HG03442 (cell line): ENCODE measurements around the gene SENP8.

Experiments used
- ATAC-seq: cut with Tn5 transposase; IDR thresholded peaks from one replicate; pipeline ENCODE4 v1.9.1; 2021; ENCODE audit warnings: mild to moderate bottlenecking, moderate library complexity; ENCODE audit not compliant: unreplicated experiment

SENP8 gene

DNA sequence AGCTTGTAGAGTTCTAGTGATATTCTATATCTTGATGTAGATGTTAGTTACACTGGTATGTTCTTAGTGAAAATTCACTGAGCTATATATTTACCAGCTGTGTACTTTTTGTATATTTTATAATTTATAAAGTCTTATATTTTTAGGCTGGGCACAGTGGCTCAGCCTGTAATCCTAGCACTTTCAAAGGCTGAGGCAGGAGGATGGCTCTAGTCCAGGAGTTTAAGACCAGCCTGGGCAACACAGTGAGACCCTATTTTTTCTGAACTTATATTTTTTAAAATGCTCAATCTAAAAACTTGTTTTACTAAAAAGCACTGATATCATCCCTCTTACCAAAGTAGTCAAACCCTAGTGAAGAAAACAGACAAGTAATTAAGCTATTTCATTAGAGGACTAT lies 5.4 kb upstream of the SENP8 start:
- ATAC-seq, result no peak

DNA sequence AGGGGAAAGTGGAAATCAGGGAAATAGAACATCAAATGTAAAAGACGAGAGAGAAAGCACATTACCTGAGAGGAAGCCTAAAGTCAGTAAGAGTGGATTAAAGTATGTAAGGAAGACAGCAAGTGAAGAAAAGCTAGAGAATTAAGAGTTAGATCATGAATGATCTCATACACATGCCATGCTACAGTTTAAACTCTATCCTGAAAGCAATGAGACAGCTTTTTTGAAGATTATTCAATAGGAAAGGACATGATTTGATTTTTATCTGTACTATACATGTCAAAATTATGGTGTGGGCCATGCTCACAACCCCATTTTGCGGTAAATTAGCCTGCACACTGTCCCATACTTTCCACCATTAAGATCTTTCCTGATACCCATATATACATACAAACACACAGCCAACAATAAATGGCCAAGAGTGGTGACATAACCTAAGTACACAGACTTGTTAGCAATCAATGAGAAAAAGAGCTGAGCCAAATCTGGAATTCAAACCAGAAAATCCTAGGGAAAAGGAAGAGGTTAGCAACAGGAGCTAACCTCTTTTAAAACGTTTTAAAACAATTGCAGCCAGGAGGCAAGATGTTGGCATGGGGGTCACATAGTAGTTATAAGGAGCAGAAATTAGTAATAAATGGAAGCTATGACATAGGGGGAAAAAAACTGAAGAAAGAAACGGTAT lies 4.7 kb upstream of the SENP8 start:
- no peak for ATAC-seq

DNA sequence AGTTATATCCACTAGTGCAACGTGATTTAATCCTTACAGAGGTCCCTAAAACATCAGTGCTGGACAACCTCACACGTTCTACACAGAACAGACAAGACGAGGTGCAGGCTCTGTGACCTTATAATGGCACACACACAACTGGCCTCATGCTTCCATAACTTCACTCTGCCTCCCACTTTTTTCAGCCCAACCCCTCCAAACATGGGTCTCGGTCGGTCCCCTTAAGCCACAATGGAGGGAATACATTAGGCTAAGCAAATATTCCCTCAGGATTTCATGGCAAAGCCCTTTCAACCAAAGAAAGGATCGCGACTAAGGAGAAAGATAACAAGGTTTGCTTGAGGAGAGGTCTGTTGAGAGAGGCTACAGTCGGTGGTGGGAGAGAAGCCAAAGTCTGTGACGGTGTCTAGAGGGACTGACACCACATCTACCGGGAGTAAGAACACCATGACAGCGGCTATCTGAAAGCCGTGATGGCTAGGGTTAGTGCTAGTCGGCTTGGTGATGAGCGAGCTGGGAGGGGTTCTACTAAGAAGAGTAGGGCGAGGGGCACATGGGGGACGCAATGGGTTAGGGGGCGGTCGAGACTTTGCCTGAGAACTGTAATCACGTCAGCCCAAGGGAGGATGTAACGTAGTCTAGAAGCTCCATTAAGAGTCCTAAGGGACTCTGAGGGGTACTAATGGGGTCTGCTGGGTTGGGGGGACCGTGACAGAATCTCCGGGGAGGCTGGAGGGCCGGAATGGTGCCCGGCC lies 1.3 kb upstream of the SENP8 start:
- no peak for ATAC-seq

DNA sequence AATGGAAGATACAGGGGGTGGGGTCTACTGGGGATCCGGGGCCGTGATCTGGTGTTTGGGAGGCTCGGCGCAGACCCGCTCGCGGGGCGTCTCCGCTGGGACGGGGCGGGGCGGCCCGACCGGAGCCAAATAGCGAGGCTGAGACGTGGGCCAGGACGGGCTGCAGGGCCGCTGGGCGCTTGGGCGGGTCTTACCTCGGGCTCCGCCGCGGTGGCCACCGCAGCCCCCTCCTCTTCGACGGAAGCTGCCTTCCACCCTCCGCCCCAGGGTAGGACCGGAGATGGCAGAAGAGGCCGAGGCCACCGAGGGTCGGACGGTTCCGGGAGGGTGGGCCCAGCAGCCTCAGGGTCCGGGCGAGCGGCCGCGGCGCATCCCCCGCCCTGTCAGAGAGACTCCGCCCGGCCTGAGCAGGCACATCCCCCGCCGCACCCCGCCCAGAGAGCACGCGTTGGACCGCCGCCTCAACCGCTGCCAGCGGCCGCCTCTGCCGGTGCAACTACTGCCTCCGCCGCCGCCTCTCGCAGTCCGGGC lies 652 bp upstream of the SENP8 start:
- ATAC-seq, result peak; percentile 62

DNA sequence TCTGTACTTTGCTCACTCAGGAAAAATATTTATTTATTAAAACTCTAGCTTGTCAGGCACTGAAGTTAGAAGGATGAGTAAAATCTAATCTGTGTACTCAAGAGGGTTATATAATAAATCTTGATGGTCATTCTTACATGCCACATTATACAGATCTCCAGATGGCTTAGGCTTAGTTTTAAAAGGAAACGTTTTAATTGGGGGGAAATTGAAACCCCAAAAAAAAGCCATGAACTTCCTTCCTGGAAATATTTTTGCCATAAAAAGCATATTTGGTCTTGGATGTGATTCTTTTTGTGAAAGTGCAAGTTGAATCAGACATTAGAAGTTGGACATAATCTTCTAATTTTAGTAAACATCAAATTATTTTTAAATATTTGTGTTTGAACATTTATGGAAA lies 6.0 kb downstream of the SENP8 start:
- ATAC-seq, result no peak

DNA sequence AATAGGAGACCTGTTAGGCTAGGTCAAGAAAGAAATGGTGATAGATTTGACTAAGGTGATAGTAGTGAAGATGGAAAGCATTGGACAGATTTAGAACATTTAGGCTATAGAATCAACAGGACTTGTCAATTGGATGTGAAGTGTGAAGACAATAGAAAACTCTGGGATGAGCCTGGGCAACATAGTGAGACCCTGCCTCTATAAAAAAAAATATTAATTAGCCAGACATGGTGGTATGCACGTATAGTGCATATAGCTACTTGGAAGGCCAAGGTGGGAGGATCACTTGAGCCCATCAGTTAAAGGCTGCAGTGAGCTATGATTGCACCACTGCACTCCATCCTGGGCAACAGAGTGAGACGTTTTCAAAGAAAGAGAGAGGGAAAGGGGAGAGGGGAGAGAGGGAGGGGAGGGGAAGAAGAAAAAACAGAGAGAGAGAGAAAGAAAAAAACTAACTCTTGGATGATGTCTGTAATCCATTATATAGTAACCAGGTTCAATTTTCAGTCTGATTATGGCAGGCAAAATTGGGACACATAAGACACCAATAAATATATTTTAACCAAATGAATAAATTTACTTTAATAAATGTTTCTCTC lies 9.6 kb downstream of the SENP8 start:
- ATAC-seq, result no peak

DNA sequence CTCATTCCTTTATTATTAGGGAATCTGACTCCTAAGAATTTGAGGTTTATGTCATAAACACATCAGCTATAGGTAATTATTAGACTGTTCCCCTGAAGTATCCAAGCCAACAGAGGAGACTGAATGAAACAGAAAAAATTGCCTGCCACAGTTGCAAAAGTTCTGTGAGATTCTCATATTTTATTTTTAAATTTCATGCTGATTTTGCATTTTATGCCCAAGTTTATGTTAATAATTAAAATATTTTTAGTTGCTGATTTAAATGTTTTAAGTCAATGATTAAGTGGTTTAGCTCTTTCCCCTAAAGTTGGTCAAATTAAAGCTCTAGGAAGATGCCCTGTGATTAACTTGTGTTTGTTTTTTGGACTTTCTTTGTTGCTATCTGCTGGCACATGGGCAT lies 10.2 kb downstream of the SENP8 start:
- no peak for ATAC-seq

DNA sequence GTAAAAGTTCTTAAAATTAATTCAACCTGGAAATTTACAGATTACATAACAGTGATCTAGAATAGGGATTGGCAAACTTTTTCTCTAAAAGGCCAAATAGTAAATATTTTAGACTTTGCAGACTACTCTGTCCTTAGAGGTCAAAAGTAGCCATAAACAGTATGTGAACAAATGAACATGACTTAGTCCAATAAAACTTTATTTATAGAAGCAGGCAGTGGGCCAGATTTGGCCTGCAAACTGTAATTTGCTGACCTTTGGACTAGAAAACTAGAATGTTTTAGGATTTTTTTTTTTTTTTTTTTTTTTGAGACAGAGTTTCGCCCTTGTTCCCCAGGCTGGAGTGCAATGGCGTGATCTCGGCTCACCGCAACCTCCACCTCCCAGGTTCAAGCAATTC lies 12.1 kb downstream of the SENP8 start:
- ATAC-seq, result no peak

DNA sequence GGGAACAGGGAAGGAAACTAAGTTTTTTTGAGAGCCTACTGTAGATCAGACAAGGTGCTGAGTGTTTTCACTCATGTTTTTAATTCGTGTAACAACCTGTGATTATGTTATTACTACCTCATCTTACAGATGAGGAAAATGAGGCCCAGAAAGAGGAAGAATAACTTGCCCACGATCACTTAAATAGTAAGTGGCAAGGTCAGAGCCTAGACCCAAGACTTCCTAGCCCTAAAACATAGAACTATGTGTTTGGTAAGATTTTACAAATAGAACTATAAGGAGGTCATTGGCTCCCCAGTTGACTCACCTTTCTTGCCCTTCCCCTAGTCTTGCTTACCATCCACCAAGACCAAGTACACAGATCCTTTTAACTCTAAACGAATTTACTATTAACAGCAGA lies 13.7 kb downstream of the SENP8 start:
- no peak for ATAC-seq

DNA sequence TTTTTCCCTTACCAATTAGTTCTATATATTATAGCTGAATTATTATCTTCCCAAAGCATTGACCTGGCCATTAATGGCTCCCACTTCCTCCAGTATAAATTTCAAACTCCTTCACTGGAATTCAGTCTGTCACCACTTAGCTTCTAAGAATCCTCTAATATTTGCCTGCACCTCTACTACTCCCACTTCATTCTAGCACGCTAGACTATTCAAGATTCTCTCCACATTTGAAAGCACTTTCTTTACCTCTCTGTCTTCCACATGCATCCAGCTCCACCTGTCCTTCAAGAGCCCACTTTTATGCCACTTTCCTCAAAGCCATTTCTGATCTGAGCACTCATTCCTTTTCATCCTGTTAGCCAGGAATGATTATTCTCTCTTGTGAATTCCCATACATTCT lies 15.0 kb downstream of the SENP8 start:
- ATAC-seq, result no peak

DNA sequence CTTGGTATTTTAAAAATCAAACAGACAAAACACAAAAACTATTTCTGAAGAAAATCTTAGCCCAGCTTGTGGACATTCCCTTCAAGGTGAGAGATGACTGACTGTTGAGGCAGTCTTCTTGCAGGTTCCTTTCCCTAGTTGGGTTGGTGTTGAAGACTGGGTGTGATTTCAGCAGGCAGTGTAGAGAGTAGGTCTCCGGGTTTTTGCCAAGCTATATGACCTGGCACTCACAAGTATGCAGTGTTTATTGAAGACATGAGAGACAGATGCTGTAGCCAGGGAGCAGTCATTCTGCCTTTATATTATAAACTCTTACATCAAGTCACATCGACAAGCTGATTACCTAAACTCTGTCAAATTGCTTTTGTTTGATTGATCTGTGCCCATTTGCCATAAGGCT lies 17.5 kb downstream of the SENP8 start:
- no peak for ATAC-seq

DNA sequence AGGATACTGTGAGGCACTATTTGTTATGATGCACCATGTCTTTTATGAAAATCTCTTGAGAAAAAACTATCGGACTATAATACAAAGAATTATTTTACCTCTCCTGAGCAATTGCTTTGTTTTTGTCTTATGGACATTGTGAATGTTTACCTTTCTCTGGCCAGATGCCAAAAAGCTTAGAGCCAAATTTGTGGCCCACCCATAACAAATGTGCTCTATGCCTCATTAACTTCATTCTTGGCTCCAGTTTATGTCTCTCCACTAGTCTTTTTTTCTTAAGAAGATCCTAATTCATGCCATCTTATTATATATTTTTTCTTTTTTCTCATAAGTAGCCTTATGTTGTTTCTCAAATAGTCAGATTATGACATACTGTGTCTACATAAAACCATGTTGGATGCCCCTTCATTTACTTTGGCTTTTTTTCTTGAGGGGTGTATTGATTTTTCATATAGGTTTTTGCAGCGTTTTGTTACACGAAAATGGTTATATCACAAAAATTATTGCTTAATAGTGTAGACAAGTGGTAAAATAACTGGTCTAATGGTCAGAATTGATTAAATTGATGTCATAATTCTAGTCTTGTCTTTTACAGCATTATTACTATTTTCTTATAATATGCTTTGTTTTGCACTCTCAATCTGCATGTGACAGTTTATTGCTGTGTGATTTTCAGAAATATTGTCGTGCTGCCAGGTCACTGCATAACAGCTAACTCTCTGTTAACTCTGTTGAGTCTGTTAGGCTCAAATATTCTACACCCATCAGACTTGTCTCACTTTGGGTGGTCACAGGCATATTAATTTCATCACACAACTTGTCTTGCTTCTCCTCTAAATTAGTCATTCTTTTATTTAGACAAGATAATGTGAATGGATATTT lies 18.2 kb downstream of the SENP8 start:
- ATAC-seq, result no peak

DNA sequence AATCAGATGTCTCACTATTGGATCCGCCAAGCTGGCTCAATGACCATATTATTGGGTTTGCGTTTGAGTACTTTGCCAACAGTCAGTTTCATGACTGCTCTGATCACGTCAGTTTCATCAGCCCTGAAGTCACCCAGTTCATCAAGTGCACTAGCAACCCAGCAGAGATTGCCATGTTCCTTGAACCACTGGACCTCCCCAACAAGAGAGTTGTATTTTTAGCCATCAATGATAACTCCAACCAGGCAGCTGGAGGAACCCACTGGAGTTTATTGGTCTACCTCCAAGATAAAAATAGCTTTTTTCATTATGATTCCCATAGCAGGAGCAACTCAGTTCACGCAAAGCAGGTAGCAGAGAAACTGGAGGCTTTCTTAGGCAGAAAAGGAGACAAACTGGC lies 21.5 kb downstream of the SENP8 start:
- ATAC-seq, result no peak

DNA sequence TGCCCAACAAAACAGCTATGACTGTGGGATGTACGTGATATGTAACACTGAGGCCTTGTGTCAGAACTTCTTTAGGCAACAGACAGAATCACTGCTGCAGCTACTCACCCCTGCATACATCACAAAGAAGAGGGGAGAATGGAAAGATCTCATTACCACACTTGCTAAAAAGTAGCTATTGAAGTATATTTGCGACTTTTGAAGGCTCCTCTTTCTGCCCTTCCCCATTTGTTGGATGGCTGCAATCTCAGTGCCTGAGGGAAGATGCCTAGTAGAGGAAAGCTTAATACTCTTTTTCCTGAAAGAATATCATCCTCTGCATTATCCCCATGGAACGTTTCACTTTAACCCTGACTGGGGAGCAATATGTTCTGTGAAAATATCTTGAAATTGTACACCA lies 21.9 kb downstream of the SENP8 start:
- no peak for ATAC-seq

DNA sequence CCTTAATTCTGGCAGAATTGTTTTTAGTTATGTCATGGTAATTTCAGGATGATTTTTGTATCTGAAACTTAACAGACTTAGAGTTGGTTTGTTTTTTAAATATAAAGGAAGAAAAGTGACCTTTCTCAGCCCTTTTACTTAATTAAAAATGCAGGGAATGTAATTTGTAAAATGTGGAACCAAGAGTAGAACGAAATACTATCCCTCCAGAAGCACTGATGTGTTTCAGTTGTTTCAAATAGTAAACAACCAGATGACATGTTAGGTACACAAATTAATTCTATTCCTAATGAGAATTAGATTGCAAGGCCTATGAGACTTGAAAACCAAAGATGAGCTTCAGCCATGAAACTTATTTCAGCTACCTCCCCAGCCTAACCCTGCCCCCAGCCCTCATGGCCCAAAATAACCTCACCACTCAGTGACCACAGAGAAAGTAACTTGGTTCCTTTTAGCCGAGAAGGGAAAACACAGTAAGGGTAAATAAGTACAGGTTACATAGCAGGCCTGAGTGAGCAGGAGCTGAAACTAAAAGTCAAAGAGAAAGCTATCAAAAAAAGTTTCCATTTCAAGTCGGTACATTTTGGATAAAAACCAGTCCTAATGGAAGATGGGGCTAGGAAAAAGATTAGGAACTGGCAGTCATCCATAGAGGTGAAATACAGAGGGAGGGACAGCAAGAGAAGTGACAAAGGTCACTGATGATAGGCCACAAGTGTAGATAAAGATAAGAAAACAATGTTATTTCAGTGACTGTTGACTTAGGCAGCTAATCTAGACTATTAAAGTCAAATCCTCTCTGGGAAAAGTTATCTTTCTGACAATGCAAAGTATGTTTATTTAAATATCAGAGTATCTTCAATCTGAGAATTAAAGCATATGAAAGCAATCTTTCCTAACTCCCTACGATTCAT lies 23.2 kb downstream of the SENP8 start:
- peak; percentile 100 for ATAC-seq

DNA sequence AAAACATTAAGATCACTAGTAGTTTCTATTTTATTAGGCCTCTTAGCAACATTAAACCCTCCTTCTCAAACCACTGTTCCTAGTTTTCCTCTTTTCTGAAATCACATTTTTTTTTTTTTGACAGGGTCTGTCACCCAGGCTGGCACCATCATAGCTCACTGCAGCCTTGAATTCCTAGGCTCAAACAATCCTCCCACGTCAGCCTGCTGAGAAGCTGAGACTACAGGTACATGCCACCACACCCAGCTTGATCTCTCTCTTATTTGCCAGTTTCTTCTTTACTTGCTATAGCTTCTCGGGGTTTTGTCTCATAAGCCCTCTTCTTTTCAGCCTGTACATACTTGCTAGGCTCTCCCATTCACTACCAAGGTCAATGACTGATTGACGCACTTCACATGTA lies 28.0 kb downstream of the SENP8 start:
- ATAC-seq, result no peak

DNA sequence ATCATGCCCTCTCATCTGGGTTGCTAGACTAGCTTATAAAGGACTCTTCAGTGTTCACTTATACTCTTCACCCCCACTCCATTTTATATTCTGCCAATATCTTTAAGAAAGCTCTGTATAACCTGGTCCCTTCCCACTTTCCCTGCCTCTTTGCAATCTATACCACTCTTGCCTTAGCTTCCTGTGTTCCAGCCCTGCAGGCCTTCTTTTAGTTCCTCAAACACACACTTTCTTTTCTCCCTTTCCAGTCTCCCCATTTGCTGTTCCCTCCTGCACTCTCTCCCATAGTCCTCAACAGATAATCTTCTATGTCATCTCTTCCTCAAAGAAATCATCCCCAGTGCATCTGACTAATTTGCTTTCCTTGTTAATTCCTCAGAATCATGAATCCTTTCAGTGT lies 28.7 kb downstream of the SENP8 start:
- no peak for ATAC-seq

DNA sequence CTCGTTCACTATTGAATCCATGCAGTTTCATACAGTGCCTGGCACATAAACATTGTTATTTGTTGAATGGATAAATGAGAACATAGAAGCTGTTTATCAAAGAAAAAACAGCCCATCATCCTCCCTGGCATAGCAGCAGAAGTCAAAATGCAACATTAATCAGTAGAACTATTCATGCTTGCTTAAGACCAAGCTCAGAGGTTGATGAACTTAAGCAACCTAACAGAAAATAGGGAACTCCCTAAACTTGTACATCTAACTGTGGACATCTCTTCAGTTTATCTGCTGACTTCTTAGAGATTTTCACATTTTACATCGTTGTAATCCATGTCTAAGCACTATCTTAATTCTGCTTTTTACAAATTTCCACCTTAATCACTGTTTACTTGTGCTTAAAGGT lies 29.2 kb downstream of the SENP8 start:
- no peak for ATAC-seq

DNA sequence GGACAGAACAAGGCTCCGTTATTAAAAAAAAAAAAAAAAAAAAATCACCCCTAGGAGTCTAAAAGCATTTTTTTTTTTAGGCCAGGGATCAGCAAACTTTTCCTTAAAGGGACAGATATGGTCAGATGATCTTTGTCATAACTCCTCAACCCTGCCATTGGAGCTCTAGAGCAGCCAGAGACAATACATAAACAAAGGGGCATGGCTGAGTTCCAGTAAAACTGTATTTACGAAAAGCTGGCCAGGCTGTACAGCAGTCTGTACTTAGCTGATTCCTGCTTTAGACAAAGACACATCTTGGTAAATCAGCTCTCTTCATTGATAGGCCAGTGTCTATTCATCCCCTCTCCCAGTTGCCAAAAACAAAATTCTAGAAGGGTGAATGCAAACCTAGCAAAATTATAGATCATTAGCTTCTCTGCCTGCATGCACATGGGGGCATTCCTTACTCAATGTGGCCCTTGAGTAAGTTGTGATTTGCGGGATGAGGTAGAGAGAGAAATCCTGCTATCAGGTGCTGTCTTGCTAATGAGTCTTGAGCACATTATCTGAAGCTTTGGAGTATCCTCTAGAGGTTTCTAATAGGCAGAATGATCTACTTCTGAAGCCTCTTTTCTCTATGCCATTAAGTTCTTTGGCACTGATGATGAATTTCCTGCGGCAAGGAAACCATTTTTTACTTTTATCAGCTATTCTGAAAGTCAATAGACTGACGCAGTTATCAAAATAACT lies 35.2 kb downstream of the SENP8 start:
- ATAC-seq, result no peak
